ENCODE measurements around the gene ATP1B1. TPM values are rescaled to one million over a fixed set of nuclear protein-coding genes. Genes with fewer than 3 reads are reported as not detected.

The ATP1B1 gene
- total and polyA plus RNA-seq, 2 experiments from 2014 or later: 220 to 602 TPM

- H3K36me3 ChIP-seq: peaks cover 16% of the 10 kb centered on the region
- H3K4me3 ChIP-seq: no peak overlapping the region
- H3K4me1 ChIP-seq (ENCODE audit: low read depth): peaks cover 3% of the 10 kb centered on the region
- no peaks in the 10 kb centered on the region for H3K27me3 ChIP-seq
- no peaks in the 10 kb centered on the region for H3K9me3 ChIP-seq (ENCODE audit: low read depth)
- TF ChIP-seq, protein P1, sequence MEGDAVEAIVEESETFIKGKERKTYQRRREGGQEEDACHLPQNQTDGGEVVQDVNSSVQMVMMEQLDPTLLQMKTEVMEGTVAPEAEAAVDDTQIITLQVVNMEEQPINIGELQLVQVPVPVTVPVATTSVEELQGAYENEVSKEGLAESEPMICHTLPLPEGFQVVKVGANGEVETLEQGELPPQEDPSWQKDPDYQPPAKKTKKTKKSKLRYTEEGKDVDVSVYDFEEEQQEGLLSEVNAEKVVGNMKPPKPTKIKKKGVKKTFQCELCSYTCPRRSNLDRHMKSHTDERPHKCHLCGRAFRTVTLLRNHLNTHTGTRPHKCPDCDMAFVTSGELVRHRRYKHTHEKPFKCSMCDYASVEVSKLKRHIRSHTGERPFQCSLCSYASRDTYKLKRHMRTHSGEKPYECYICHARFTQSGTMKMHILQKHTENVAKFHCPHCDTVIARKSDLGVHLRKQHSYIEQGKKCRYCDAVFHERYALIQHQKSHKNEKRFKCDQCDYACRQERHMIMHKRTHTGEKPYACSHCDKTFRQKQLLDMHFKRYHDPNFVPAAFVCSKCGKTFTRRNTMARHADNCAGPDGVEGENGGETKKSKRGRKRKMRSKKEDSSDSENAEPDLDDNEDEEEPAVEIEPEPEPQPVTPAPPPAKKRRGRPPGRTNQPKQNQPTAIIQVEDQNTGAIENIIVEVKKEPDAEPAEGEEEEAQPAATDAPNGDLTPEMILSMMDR (IDR thresholded peaks at IDR 0.05; ENCODE audit: low read depth, low read length): no peak
- no peak for DNase-seq (ENCODE audit: low read depth in 1 of 2, low spot score in 1 of 2)
- H3K27ac ChIP-seq: no peak overlapping the region
Observed at GRCh38 chr1:169137357-169137756, 30.9 kb downstream of the ATP1B1 start.

GRCh38 chr1:169138866-169139670 is 32.6 kb downstream of the ATP1B1 start:
- no peak overlapping the region for H3K27ac ChIP-seq
- TF ChIP-seq, protein P1 (IDR thresholded peaks at IDR 0.05; ENCODE audit: low read depth, low read length): no peak
- no peak for DNase-seq (ENCODE audit: low read depth in 1 of 2, low spot score in 1 of 2)

DNA sequence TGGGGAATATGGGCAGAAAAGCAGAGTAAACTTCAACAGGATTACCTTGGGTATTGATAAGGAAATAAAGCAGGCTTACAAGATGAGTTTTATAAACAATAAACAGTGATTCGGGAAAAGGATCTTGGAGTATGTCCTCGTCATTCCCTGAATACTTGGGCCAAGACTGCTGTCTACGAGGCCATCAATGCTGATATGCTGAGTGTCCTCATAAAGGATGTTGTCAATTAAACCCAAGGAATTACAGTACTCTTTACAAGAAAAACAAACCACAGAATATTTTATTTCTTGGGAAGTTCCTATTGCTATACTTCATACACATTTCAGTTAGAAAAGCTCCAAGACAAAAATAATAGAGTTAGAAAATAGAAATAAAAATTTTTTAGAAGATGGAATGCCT is 34.9 kb downstream of the ATP1B1 start:
- H3K27me3 ChIP-seq: no peaks in the 10 kb centered on the region
- no peak overlapping the region for H3K4me3 ChIP-seq
- DNase-seq (ENCODE audit: low read depth in 1 of 2, low spot score in 1 of 2): no peak
- H3K27ac ChIP-seq: no peak overlapping the region
- peaks cover under 1% of the 10 kb centered on the region for H3K4me1 ChIP-seq (ENCODE audit: low read depth)
- no peaks in the 10 kb centered on the region for H3K9me3 ChIP-seq (ENCODE audit: low read depth)
- TF ChIP-seq, protein P1 (IDR thresholded peaks at IDR 0.05; ENCODE audit: low read depth, low read length): no peak
- H3K36me3 ChIP-seq: no peaks in the 10 kb centered on the region

More at GRCh38 chr1:169138866-169139670, 32.6 kb downstream of the ATP1B1 start:
- Histone ChIP-seq H3K36me3 (peaks cover under 1% of the 10 kb centered on the region), H3K4me3 (no peak overlapping the region), H3K27me3 (no peaks in the 10 kb centered on the region), H3K4me1 (ENCODE audit: low read depth) (peaks cover 3% of the 10 kb centered on the region), H3K9me3 (ENCODE audit: low read depth) (no peaks in the 10 kb centered on the region)

DNA sequence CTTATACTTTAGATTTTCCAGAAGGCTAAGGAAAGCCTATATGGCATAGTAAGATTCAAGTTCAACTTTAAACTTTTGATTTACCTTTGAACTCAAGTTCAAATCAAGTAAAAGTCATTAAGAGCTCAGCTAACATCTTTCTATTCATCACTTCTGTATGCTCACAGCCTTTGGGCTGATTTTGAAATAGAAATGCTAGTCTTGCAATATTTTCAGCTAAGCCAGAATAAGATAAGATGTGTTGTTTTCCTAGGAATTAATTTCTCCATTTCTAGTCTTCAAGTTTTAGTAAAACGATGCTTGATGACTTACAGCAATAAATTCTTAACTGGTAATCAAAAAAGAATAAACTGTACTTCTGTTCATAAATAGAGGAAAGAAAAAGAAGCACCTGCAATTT is 35.6 kb downstream of the ATP1B1 start:
- peaks cover 8% of the 10 kb centered on the region for H3K4me1 ChIP-seq (ENCODE audit: low read depth)
- no peak for DNase-seq (ENCODE audit: low read depth in 1 of 2, low spot score in 1 of 2)

GRCh38 chr1:169143346-169143745 is 36.9 kb downstream of the ATP1B1 start:
- TF ChIP-seq, protein P1 (IDR thresholded peaks at IDR 0.05; ENCODE audit: low read depth, low read length): no peak

More for the DNA sequence above, 35.6 kb downstream of the ATP1B1 start:
- TF ChIP-seq, protein P1 (IDR thresholded peaks at IDR 0.05; ENCODE audit: low read depth, low read length): no peak
- no peak overlapping the region for H3K4me3 ChIP-seq
- no peaks in the 10 kb centered on the region for H3K36me3 ChIP-seq
- no peak overlapping the region for H3K27ac ChIP-seq
- H3K9me3 ChIP-seq (ENCODE audit: low read depth): no peaks in the 10 kb centered on the region
- no peaks in the 10 kb centered on the region for H3K27me3 ChIP-seq

More at GRCh38 chr1:169143346-169143745, 36.9 kb downstream of the ATP1B1 start:
- Histone ChIP-seq H3K4me1 (ENCODE audit: low read depth) (peaks cover 8% of the 10 kb centered on the region), H3K27ac (no peak overlapping the region), H3K27me3 (no peaks in the 10 kb centered on the region), H3K36me3 (no peaks in the 10 kb centered on the region), H3K4me3 (no peak overlapping the region), H3K9me3 (ENCODE audit: low read depth) (no peaks in the 10 kb centered on the region)
- DNase-seq (ENCODE audit: low read depth in 1 of 2, low spot score in 1 of 2): no peak
